IMR-90 (cell line): ENCODE data around the gene ACTA1.

ENCODE experiments used
- MAZ ChIP-seq: IDR thresholded peaks from 2 replicates; pipeline ENCODE4 v1.6.1; 2012; ENCODE audit warnings: low read depth, mild to moderate bottlenecking, low read length, improper control_type of control experiment, moderate library complexity, borderline replicate concordance
- TF ChIP-seq, protein P1 (sequence below): conservative IDR thresholded peaks from 2 replicates; pipeline ENCODE4 v1.5.1; 2012; ENCODE audit warnings: mild to moderate bottlenecking, low read depth, low read length, improper control_type of control experiment

DNA sequence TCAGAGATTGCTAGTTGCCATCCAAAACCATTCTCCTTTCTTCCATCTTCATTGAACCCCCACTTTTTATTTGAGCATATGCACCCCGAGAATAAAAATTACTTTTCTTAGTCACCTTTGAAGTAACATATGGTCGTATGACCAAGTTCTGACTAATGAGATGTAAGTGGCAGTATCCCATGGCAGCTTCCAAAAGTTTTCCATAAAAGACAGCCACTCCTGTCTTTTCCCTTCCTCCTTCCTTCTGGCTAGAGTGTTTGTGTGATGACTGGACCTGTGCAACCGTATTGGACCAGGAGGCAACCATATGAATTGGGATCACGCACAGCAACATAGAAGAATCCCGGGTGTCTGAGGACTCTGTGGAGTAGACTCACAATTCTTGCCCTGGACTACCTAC, 49.9 kb downstream of the ACTA1 start:
- TF ChIP-seq, protein P1, sequence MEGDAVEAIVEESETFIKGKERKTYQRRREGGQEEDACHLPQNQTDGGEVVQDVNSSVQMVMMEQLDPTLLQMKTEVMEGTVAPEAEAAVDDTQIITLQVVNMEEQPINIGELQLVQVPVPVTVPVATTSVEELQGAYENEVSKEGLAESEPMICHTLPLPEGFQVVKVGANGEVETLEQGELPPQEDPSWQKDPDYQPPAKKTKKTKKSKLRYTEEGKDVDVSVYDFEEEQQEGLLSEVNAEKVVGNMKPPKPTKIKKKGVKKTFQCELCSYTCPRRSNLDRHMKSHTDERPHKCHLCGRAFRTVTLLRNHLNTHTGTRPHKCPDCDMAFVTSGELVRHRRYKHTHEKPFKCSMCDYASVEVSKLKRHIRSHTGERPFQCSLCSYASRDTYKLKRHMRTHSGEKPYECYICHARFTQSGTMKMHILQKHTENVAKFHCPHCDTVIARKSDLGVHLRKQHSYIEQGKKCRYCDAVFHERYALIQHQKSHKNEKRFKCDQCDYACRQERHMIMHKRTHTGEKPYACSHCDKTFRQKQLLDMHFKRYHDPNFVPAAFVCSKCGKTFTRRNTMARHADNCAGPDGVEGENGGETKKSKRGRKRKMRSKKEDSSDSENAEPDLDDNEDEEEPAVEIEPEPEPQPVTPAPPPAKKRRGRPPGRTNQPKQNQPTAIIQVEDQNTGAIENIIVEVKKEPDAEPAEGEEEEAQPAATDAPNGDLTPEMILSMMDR, result no peak
- TF ChIP-seq MAZ, result no peak
